Measurements from ENCODE around the gene LDLRAD4.

Gene LDLRAD4

GRCh38 chr18:13194239-13194638, 24.3 kb upstream of the LDLRAD4 start:
- TF ChIP-seq, protein P1, sequence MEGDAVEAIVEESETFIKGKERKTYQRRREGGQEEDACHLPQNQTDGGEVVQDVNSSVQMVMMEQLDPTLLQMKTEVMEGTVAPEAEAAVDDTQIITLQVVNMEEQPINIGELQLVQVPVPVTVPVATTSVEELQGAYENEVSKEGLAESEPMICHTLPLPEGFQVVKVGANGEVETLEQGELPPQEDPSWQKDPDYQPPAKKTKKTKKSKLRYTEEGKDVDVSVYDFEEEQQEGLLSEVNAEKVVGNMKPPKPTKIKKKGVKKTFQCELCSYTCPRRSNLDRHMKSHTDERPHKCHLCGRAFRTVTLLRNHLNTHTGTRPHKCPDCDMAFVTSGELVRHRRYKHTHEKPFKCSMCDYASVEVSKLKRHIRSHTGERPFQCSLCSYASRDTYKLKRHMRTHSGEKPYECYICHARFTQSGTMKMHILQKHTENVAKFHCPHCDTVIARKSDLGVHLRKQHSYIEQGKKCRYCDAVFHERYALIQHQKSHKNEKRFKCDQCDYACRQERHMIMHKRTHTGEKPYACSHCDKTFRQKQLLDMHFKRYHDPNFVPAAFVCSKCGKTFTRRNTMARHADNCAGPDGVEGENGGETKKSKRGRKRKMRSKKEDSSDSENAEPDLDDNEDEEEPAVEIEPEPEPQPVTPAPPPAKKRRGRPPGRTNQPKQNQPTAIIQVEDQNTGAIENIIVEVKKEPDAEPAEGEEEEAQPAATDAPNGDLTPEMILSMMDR (IDR thresholded peaks at IDR 0.05; ENCODE audit: low read depth, low read length) = no peak
- H3K4me3 ChIP-seq (replicated peaks in 1 of 2; ENCODE audit: low read depth in 2 of 2, low read length in 2 of 2) = no peak overlapping the region
- DNase-seq (ENCODE audit: low read depth in 2 of 2) = no peak

GRCh38 chr18:13198701-13199100, 19.9 kb upstream of the LDLRAD4 start:
- no peak for DNase-seq (ENCODE audit: low read depth in 2 of 2)
- H3K4me3 ChIP-seq (replicated peaks in 1 of 2; ENCODE audit: low read depth in 2 of 2, low read length in 2 of 2) = no peak overlapping the region
- TF ChIP-seq, protein P1 (IDR thresholded peaks at IDR 0.05; ENCODE audit: low read depth, low read length) = no peak

GRCh38 chr18:13199169-13199568, 19.4 kb upstream of the LDLRAD4 start:
- TF ChIP-seq, protein P1 (IDR thresholded peaks at IDR 0.05; ENCODE audit: low read depth, low read length) = no peak

GRCh38 chr18:13201292-13201691, 17.3 kb upstream of the LDLRAD4 start:
- TF ChIP-seq, protein P1 (IDR thresholded peaks at IDR 0.05; ENCODE audit: low read depth, low read length) = no peak
- no peak for DNase-seq (ENCODE audit: low read depth in 2 of 2)

More at GRCh38 chr18:13199169-13199568, 19.4 kb upstream of the LDLRAD4 start:
- DNase-seq (ENCODE audit: low read depth in 2 of 2) = no peak
- no peak overlapping the region for H3K4me3 ChIP-seq (replicated peaks in 1 of 2; ENCODE audit: low read depth in 2 of 2, low read length in 2 of 2)

DNA sequence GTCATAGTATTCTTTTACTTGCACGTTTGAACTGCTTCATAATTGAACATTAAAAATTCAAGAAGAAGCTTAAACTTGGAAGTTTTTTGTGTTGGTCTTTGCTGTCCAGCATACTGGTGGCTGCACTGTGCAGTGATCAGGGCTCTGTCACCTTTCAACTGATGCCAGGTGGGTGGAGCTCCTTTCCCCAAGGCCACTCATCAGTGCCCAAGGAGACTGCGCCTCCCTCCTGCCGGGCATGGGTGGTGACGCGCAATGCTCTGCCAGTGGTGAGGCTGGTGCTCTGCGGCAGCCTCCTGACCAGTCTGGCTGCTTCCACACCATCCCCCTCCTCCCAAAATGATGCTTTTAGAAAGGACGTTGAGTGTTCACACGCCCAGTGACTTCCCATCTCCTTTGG, 16.0 kb upstream of the LDLRAD4 start:
- H3K4me3 ChIP-seq (replicated peaks in 1 of 2; ENCODE audit: low read depth in 2 of 2, low read length in 2 of 2) = no peak overlapping the region
- DNase-seq (ENCODE audit: low read depth in 2 of 2) = no peak
- TF ChIP-seq, protein P1 (IDR thresholded peaks at IDR 0.05; ENCODE audit: low read depth, low read length) = no peak

More at GRCh38 chr18:13201292-13201691, 17.3 kb upstream of the LDLRAD4 start:
- no peak overlapping the region for H3K4me3 ChIP-seq (replicated peaks in 1 of 2; ENCODE audit: low read depth in 2 of 2, low read length in 2 of 2)

- no peak overlapping the region for H3K4me3 ChIP-seq (replicated peaks in 1 of 2; ENCODE audit: low read depth in 2 of 2, low read length in 2 of 2)
- TF ChIP-seq, protein P1 (IDR thresholded peaks at IDR 0.05; ENCODE audit: low read depth, low read length) = no peak
- DNase-seq (ENCODE audit: low read depth in 2 of 2) = no peak
Observed at GRCh38 chr18:13206301-13206700, 12.3 kb upstream of the LDLRAD4 start.

DNA sequence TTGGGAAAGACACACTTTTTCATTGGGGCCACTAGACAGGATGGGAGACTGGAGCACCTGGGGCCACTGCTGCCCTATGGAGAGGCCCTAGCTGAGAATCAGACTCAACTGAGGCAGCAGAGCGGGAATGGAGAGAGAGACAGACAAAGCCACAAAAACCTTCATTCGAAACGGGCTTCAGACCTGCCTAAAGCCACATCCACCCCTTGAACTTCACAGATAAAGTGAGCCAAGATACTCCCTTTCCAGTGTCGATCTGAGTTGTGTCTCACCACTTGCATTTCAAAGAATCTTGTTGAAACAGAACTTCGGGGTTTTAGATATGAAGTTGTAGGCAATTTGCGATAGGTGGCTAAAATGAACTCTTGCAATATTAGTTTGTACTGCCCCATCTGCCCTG, 11.3 kb upstream of the LDLRAD4 start:
- TF ChIP-seq, protein P1 (IDR thresholded peaks at IDR 0.05; ENCODE audit: low read depth, low read length) = no peak
- DNase-seq (ENCODE audit: low read depth in 2 of 2) = no peak
- no peak overlapping the region for H3K4me3 ChIP-seq (replicated peaks in 1 of 2; ENCODE audit: low read depth in 2 of 2, low read length in 2 of 2)
